HepG2 (cell line): ENCODE results near the gene BAZ1A. TPM values are rescaled to one million over a fixed set of nuclear protein-coding genes. Genes with fewer than 3 reads are reported as not detected.

Experiments
- EHMT2 ChIP-seq: fragments of 200-600 bp; sonication (generic); IDR thresholded peaks from 2 replicates; pipeline ENCODE4 v1.7.0; 2017; ENCODE audit warnings: antibody characterized with exemption, low read depth, low read length, borderline replicate concordance
- GTF3A ChIP-seq: sonication (generic); formaldehyde crosslinking; conservative IDR thresholded peaks from 2 replicates; pipeline ENCODE4 v1.4.0; 2020; ENCODE audit warnings: mild to moderate bottlenecking, missing genetic modification reagents
- MIER3 ChIP-seq: IDR thresholded peaks from 2 replicates; pipeline ENCODE4 v1.6.1; 2016; ENCODE audit warnings: missing compliant biosample characterization, borderline replicate concordance
- NCOA1 ChIP-seq: sonication (generic); formaldehyde crosslinking; IDR thresholded peaks from 2 replicates; pipeline ENCODE4 v1.9.0; 2021; ENCODE audit warnings: missing genetic modification reagents
- NCOA2 ChIP-seq: sonication (generic); formaldehyde crosslinking; IDR thresholded peaks from 2 replicates; pipeline ENCODE4 v1.8.0; 2022; ENCODE audit warnings: inconsistent platforms
- RAD21 ChIP-seq: fragments of 450-650 bp; formaldehyde crosslinking; IDR thresholded peaks from 2 replicates; pipeline ENCODE4 v1.5.0; 2020; ENCODE audit warnings: mild to moderate bottlenecking
- RXRA ChIP-seq: sonication (generic); formaldehyde crosslinking; IDR thresholded peaks from 2 replicates; pipeline ENCODE4 v1.5.1; 2020; ENCODE audit warnings: missing genetic modification reagents
- SPEN ChIP-seq: sonication (generic); formaldehyde crosslinking; IDR thresholded peaks from 2 replicates; pipeline ENCODE4 v1.5.1; 2020; ENCODE audit warnings: low read depth, mild to moderate bottlenecking, missing genetic modification reagents
- THYN1 ChIP-seq: sonication (generic); formaldehyde crosslinking; IDR thresholded peaks from 2 replicates; pipeline ENCODE4 v1.8.1; 2023; ENCODE audit warnings: low read depth, mild to moderate bottlenecking, moderate library complexity, missing genetic modification reagents, borderline replicate concordance
- ZBTB7A ChIP-seq: sonication (generic); formaldehyde crosslinking; IDR thresholded peaks from 2 replicates; pipeline ENCODE4 v1.8.0; 2022; ENCODE audit warnings: mild to moderate bottlenecking, missing genetic modification reagents
- ZC3H13 ChIP-seq: sonication (generic); formaldehyde crosslinking; IDR thresholded peaks from 2 replicates; pipeline ENCODE4 v1.8.1; 2023; ENCODE audit warnings: mild to moderate bottlenecking, missing genetic modification reagents, moderate library complexity
- ZFP1 ChIP-seq: IDR thresholded peaks from 2 replicates; pipeline ENCODE4 v1.6.1; 2016
- ZNF205 ChIP-seq: IDR thresholded peaks from 2 replicates; pipeline ENCODE4 v1.6.1; 2018; ENCODE audit warnings: missing biosample characterization, missing genetic modification reagents
- ZNF232 ChIP-seq: sonication (generic); formaldehyde crosslinking; IDR thresholded peaks from 2 replicates; pipeline ENCODE4 v1.4.0; 2020; ENCODE audit warnings: missing genetic modification reagents, borderline replicate concordance
- ZNF557 ChIP-seq: sonication (generic); formaldehyde crosslinking; IDR thresholded peaks from 2 replicates; pipeline ENCODE4 v1.4.0; 2020; ENCODE audit warnings: missing genetic modification reagents
- ZNF577 ChIP-seq: sonication (generic); formaldehyde crosslinking; IDR thresholded peaks from 2 replicates; pipeline ENCODE4 v1.4.0; 2020; ENCODE audit warnings: mild to moderate bottlenecking, low read depth, missing genetic modification reagents, borderline replicate concordance
- polyA plus RNA-seq, 8 experiments: library from polyadenylated mRNA; depleted of rRNA in 3 of 8; stranded (reverse) in 7 of 8; unstranded in 1 of 8; fragments of >200 nt; fragmentation: Illumina TruSeq in 4 of 8; extraction: Trizol in 4 of 8; gene quantifications; 2 replicates each; pipeline versions ENCODE4 v1.2.1 to v1.2.3, GENCODE V29; 2011 to 2016; ENCODE audit warnings: low read depth in 4 of 8, missing spikeins in 1 of 8, mixed read lengths in 1 of 8; ENCODE audit not compliant: insufficient read depth in 1 of 8
- total RNA-seq, 5 experiments: library from RNA; depleted of rRNA; stranded (reverse); fragments of >200 nt; fragmentation: Illumina TruSeq; extraction: Trizol; gene quantifications; 2 replicates each; pipeline ENCODE4 v1.2.3, GENCODE V29; 2016; ENCODE audit warnings: low read depth in 1 of 5
- TF ChIP-seq, protein P1 (sequence below): sonication (generic); formaldehyde crosslinking; IDR thresholded peaks from 2 replicates; pipeline ENCODE4 v1.8.0; 2022; ENCODE audit warnings: low read depth, missing genetic modification reagents
- TF ChIP-seq, protein P2 (sequence below): sonication (generic); formaldehyde crosslinking; IDR thresholded peaks from 2 replicates; pipeline ENCODE4 v1.8.0; 2022; ENCODE audit warnings: mild to moderate bottlenecking, missing genetic modification reagents, borderline replicate concordance
- TF ChIP-seq, protein P3 (sequence below): sonication (generic); formaldehyde crosslinking; IDR thresholded peaks from 2 replicates; pipeline ENCODE4 v1.4.0; 2020; ENCODE audit warnings: mild to moderate bottlenecking, missing genetic modification reagents
- TF ChIP-seq, protein P4 (sequence below): IDR thresholded peaks from 2 replicates; pipeline ENCODE4 v1.4.0; 2020; ENCODE audit warnings: mild to moderate bottlenecking, missing genetic modification reagents
- TF ChIP-seq, protein P5 (sequence below): fragments of 450-650 bp; IDR thresholded peaks from 2 replicates; pipeline ENCODE4 v1.6.1; 2017
- TF ChIP-seq, protein P6 (sequence below): IDR thresholded peaks from 2 replicates; pipeline ENCODE4 v1.6.1; 2012; ENCODE audit warnings: inconsistent platforms

Gene BAZ1A
- total and polyA plus RNA-seq, 2 of the 13 experiments (the other 11 are each of a cell fraction or from before 2014, with no cell fraction given) = 20.9 to 56.8 TPM

DNA sequence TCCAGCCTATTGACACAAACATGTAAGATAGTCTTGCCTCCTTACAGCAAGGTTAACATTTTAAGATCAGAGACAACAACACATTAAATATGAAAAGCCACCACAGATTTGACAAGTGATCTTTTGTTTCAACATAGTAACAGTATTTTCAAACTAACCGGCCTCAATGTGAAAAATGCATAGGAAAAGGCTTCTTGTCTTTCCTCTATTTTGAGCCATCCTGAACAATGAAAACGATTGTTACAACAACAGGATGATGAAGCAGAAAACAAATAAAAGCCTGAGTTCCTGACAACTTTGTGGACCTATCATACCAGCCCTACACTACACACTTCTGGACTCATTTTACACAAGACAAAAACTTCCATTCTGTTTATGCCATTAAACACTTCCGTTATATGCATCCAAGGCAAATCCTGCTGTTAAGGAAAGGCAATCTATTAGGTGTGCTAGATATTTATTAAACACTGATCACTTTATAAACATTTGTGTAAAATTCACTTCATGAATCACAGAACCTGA is 37.3 kb downstream of the BAZ1A start (continued):
- TF ChIP-seq, protein P1, sequence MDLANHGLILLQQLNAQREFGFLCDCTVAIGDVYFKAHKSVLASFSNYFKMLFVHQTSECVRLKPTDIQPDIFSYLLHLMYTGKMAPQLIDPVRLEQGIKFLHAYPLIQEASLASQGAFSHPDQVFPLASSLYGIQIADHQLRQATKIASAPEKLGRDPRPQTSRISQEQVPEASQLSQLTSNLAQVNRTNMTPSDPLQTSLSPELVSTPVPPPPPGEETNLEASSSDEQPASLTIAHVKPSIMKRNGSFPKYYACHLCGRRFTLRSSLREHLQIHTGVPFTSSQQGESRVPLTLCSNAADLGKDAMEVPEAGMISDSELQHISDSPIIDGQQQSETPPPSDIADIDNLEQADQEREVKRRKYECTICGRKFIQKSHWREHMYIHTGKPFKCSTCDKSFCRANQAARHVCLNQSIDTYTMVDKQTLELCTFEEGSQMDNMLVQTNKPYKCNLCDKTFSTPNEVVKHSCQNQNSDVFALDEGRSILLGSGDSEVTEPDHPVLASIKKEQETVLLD (CRISPR knock-in tag) = 0 out of 2 replicates have a peak, but pooled peaks have one; percentile 48
- TF ChIP-seq ZBTB7A = no peak
- no peak for TF ChIP-seq ZNF577 (CRISPR knock-in tag)
- TF ChIP-seq, protein P2, sequence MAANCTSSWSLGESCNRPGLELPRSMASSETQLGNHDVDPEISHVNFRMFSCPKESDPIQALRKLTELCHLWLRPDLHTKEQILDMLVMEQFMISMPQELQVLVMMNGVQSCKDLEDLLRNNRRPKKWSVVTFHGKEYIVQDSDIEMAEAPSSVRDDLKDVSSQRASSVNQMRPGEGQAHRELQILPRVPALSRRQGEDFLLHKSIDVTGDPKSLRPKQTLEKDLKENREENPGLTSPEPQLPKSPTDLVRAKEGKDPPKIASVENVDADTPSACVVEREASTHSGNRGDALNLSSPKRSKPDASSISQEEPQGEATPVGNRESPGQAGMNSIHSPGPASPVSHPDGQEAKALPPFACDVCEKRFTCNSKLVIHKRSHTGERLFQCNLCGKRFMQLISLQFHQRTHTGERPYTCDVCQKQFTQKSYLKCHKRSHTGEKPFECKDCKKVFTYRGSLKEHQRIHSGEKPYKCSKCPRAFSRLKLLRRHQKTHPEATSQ (CRISPR knock-in tag) = no peak
- TF ChIP-seq THYN1 (CRISPR knock-in tag) = no peak
- no peak for TF ChIP-seq ZFP1 (CRISPR knock-in tag)
- no peak for TF ChIP-seq ZNF205 (CRISPR knock-in tag)
- TF ChIP-seq NCOA2 (CRISPR knock-in tag) = peak; percentile 58
- TF ChIP-seq, protein P3, sequence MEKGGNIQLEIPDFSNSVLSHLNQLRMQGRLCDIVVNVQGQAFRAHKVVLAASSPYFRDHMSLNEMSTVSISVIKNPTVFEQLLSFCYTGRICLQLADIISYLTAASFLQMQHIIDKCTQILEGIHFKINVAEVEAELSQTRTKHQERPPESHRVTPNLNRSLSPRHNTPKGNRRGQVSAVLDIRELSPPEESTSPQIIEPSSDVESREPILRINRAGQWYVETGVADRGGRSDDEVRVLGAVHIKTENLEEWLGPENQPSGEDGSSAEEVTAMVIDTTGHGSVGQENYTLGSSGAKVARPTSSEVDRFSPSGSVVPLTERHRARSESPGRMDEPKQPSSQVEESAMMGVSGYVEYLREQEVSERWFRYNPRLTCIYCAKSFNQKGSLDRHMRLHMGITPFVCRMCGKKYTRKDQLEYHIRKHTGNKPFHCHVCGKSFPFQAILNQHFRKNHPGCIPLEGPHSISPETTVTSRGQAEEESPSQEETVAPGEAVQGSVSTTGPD (CRISPR knock-in tag) = no peak
- TF ChIP-seq MIER3 = 0 out of 2 replicates have a peak, but pooled peaks have one; percentile 55
- TF ChIP-seq, protein P4, sequence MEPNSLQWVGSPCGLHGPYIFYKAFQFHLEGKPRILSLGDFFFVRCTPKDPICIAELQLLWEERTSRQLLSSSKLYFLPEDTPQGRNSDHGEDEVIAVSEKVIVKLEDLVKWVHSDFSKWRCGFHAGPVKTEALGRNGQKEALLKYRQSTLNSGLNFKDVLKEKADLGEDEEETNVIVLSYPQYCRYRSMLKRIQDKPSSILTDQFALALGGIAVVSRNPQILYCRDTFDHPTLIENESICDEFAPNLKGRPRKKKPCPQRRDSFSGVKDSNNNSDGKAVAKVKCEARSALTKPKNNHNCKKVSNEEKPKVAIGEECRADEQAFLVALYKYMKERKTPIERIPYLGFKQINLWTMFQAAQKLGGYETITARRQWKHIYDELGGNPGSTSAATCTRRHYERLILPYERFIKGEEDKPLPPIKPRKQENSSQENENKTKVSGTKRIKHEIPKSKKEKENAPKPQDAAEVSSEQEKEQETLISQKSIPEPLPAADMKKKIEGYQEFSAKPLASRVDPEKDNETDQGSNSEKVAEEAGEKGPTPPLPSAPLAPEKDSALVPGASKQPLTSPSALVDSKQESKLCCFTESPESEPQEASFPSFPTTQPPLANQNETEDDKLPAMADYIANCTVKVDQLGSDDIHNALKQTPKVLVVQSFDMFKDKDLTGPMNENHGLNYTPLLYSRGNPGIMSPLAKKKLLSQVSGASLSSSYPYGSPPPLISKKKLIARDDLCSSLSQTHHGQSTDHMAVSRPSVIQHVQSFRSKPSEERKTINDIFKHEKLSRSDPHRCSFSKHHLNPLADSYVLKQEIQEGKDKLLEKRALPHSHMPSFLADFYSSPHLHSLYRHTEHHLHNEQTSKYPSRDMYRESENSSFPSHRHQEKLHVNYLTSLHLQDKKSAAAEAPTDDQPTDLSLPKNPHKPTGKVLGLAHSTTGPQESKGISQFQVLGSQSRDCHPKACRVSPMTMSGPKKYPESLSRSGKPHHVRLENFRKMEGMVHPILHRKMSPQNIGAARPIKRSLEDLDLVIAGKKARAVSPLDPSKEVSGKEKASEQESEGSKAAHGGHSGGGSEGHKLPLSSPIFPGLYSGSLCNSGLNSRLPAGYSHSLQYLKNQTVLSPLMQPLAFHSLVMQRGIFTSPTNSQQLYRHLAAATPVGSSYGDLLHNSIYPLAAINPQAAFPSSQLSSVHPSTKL (CRISPR knock-in tag) = peak; percentile 95
- no peak for TF ChIP-seq ZNF557
- TF ChIP-seq RAD21 (CRISPR knock-in tag) = no peak
- TF ChIP-seq, protein P5, sequence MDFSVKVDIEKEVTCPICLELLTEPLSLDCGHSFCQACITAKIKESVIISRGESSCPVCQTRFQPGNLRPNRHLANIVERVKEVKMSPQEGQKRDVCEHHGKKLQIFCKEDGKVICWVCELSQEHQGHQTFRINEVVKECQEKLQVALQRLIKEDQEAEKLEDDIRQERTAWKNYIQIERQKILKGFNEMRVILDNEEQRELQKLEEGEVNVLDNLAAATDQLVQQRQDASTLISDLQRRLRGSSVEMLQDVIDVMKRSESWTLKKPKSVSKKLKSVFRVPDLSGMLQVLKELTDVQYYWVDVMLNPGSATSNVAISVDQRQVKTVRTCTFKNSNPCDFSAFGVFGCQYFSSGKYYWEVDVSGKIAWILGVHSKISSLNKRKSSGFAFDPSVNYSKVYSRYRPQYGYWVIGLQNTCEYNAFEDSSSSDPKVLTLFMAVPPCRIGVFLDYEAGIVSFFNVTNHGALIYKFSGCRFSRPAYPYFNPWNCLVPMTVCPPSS = no peak
- TF ChIP-seq GTF3A (CRISPR knock-in tag) = no peak
- no peak for TF ChIP-seq NCOA1 (CRISPR knock-in tag)
- TF ChIP-seq ZC3H13 (CRISPR knock-in tag) = no peak
- no peak for TF ChIP-seq SPEN (CRISPR knock-in tag)
- no peak for TF ChIP-seq ZNF232
- no peak for TF ChIP-seq EHMT2
- TF ChIP-seq, protein P6, sequence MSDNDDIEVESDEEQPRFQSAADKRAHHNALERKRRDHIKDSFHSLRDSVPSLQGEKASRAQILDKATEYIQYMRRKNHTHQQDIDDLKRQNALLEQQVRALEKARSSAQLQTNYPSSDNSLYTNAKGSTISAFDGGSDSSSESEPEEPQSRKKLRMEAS = no peak
- no peak for TF ChIP-seq RXRA (CRISPR knock-in tag)
